Stimulated activated CD4-positive, alpha-beta T cell treated with anti-CD3 and anti-CD28 coated beads, Interleukin-12 subunit alpha, Interleukin-12 subunit beta, amount 100 ng/mL, for 24 hours (primary cell): Measurements from ENCODE around the gene ATF1.
"Not testable (repeated sequence)": the region's sequence is repeated elsewhere in the genome, so short reads cannot be mapped to it uniquely, and the experiment has no call there.

Experiments used
- DNase-seq, 2 experiments: peaks; one replicate each; pipeline ENCODE4 v3.0.0-alpha.2; 2020; ENCODE audit warnings: low read depth in 2 of 2

ATF1 gene

GRCh38 chr12:50751948-50752721 is 11.8 kb upstream of the ATF1 start:
- DNase-seq: no peak

- no peak for DNase-seq
Measured at GRCh38 chr12:50753232-50753769, 10.6 kb upstream of the ATF1 start.

- DNase-seq: peak; percentile 5 to 60
Measured at GRCh38 chr12:50764286-50765094, 589 bp downstream of the ATF1 start.

- no peak for DNase-seq
Measured at GRCh38 chr12:50765095-50765911, 1.4 kb downstream of the ATF1 start.

GRCh38 chr12:50768391-50768790 is 4.5 kb downstream of the ATF1 start:
- DNase-seq: no peak

- not testable (repeated sequence) for DNase-seq
Measured at GRCh38 chr12:50768813-50769212, 4.9 kb downstream of the ATF1 start.

GRCh38 chr12:50771409-50771808 is 7.5 kb downstream of the ATF1 start:
- no peak for DNase-seq

GRCh38 chr12:50772470-50772869 is 8.6 kb downstream of the ATF1 start:
- DNase-seq: no peak

- no peak for DNase-seq
Measured at GRCh38 chr12:50772877-50773276, 9.0 kb downstream of the ATF1 start.

GRCh38 chr12:50775251-50775650 is 11.3 kb downstream of the ATF1 start:
- no peak for DNase-seq

- DNase-seq: no peak
Measured at GRCh38 chr12:50776749-50777728, 13.1 kb downstream of the ATF1 start.

- DNase-seq: no peak
Measured at GRCh38 chr12:50778663-50779590, 15.0 kb downstream of the ATF1 start.

GRCh38 chr12:50780013-50780412 is 16.1 kb downstream of the ATF1 start:
- no peak for DNase-seq

- no peak for DNase-seq
Measured at GRCh38 chr12:50784501-50784900, 20.6 kb downstream of the ATF1 start.

- DNase-seq: no peak
Measured at GRCh38 chr12:50785406-50786001, 21.6 kb downstream of the ATF1 start.

GRCh38 chr12:50786498-50787231 is 22.8 kb downstream of the ATF1 start:
- no peak for DNase-seq

- DNase-seq: no peak
Measured at GRCh38 chr12:50787618-50788017, 23.7 kb downstream of the ATF1 start.

GRCh38 chr12:50788561-50788960 is 24.7 kb downstream of the ATF1 start:
- no peak for DNase-seq
